ENCODE results near the gene FARP1. TPM values are rescaled to one million over a fixed set of nuclear protein-coding genes. Genes with fewer than 3 reads are reported as not detected.
A peak's percentile ranks its signal among the peaks of the same experiment; 100 is the strongest.

Gene FARP1
- 140 TPM for polyA plus RNA-seq (2013, experiment 1 of 2; ENCODE audit: insufficient read length)
- 138 TPM for polyA plus RNA-seq (2013, experiment 2 of 2; ENCODE audit: insufficient read length)

- DNase-seq: peak; percentile 80
Measured at GRCh38 chr13:98142380-98143156, at the start of gene FARP1. Gene FARP1, plus strand, starts transcription at chr13:98143094. Its CDS starts 70,149 bp downstream, at chr13:98213243.

- no peak for DNase-seq
Measured at GRCh38 chr13:98094678-98095266, 48.1 kb upstream of the FARP1 start.

GRCh38 chr13:98096059-98096458 is 46.8 kb upstream of the FARP1 start:
- DNase-seq: peak; percentile 8

GRCh38 chr13:98097749-98098148 is 45.1 kb upstream of the FARP1 start:
- peak; percentile 78 for DNase-seq

GRCh38 chr13:98098516-98098915 is 44.4 kb upstream of the FARP1 start:
- peak; percentile 90 for DNase-seq

- no peak for DNase-seq
Measured at GRCh38 chr13:98099627-98100026, 43.3 kb upstream of the FARP1 start.

GRCh38 chr13:98100481-98100880 is 42.4 kb upstream of the FARP1 start:
- no peak for DNase-seq

GRCh38 chr13:98103531-98103930 is 39.4 kb upstream of the FARP1 start:
- DNase-seq: peak; percentile 35

GRCh38 chr13:98103942-98104880 is 38.7 kb upstream of the FARP1 start:
- peak; percentile 43 for DNase-seq

GRCh38 chr13:98105929-98106336 is 37.0 kb upstream of the FARP1 start:
- peak; percentile 69 for DNase-seq

- peak; percentile 39 for DNase-seq
Measured at GRCh38 chr13:98108341-98108740, 34.6 kb upstream of the FARP1 start.

GRCh38 chr13:98109226-98109853 is 33.6 kb upstream of the FARP1 start:
- DNase-seq: no peak

- no peak for DNase-seq
Measured at GRCh38 chr13:98110749-98111148, 32.1 kb upstream of the FARP1 start.

GRCh38 chr13:98111168-98112098 is 31.5 kb upstream of the FARP1 start:
- DNase-seq: no peak

GRCh38 chr13:98112456-98112855 is 30.4 kb upstream of the FARP1 start:
- peak; percentile 12 for DNase-seq

- DNase-seq: no peak
Measured at GRCh38 chr13:98118865-98119264, 24.0 kb upstream of the FARP1 start.

GRCh38 chr13:98123176-98123575 is 19.7 kb upstream of the FARP1 start:
- no peak for DNase-seq

GRCh38 chr13:98129059-98129746 is 13.7 kb upstream of the FARP1 start:
- peak; percentile 49 for DNase-seq

GRCh38 chr13:98133946-98134345 is 8.9 kb upstream of the FARP1 start:
- no peak for DNase-seq

GRCh38 chr13:98134901-98135300 is 8.0 kb upstream of the FARP1 start:
- no peak for DNase-seq

GRCh38 chr13:98141091-98141490 is 1.8 kb upstream of the FARP1 start:
- no peak for DNase-seq

Measured in fibroblast of skin of scalp (primary cell).